Activated naive CD4-positive, alpha-beta T cell treated with anti-CD3 and anti-CD28 coated beads, Interleukin-2, amount 10 ng/mL, durations not matched to agents 7 days and 5 days (primary cell): ENCODE data around the gene UHRF1.
A peak's percentile ranks its signal among the peaks of the same experiment; 100 is the strongest.
"Not testable (repeated sequence)": the region's sequence is repeated elsewhere in the genome, so short reads cannot be mapped to it uniquely, and the experiment has no call there.

Experiments used
- CTCF ChIA-PET: fragments of 350-600 bp; sonication (Branson Sonifier 250); formaldehyde crosslinking; loops from one replicate; lab custom pipeline; 2021; ENCODE audit warnings: antibody characterized with exemption; lab: Charles Lee
- DNase-seq: peaks from one replicate; pipeline ENCODE4 v3.0.0-alpha.2; 2020
- H3K27ac Mint-ChIP-seq: one replicate; pipeline ENCODE4 v1.8.0; 2021; ENCODE audit warnings: mild to moderate bottlenecking, moderate library complexity, mixed read lengths
- H3K27me3 Mint-ChIP-seq: one replicate; pipeline ENCODE4 v1.8.0; 2021; ENCODE audit warnings: mild to moderate bottlenecking, mixed read lengths
- H3K36me3 Mint-ChIP-seq: one replicate; pipeline ENCODE4 v1.8.0; 2021; ENCODE audit warnings: mixed read lengths
- H3K4me1 Mint-ChIP-seq: one replicate; pipeline ENCODE4 v1.8.0; 2021; ENCODE audit warnings: mixed read lengths
- H3K4me3 Mint-ChIP-seq: one replicate; pipeline ENCODE4 v1.8.0; 2021; ENCODE audit warnings: mild to moderate bottlenecking, moderate library complexity, mixed read lengths
- H3K9me3 Mint-ChIP-seq: one replicate; pipeline ENCODE4 v1.8.0; 2021; ENCODE audit warnings: mixed read lengths

UHRF1 gene

DNA sequence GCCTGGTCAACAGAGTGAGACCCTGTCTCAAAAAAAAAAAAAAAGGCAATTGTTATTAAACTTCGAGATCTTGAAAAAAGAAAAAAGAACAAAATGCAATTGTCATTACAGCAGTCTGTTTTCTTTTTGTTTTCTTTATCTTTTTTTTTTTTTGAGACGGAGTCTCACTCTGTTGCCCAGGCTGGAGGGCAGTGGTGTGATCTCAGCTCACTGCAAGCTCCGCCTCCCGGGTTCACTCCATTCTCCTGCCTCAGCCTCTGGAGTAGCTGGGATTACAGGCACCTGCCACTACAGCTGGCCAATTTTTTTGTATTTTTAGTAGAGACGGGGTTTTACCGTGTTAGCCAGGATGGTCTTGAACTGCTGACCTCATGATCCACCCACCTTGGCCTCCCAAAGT lies 26.4 kb upstream of the UHRF1 start:
- H3K27ac Mint-ChIP-seq, H3K4me1 Mint-ChIP-seq, CTCF ChIA-PET, H3K36me3 Mint-ChIP-seq, H3K9me3 Mint-ChIP-seq, H3K4me3 Mint-ChIP-seq, DNase-seq: not testable (repeated sequence)
- H3K27me3 Mint-ChIP-seq, result peaks cover 15% of the 10 kb centered on the region

DNA sequence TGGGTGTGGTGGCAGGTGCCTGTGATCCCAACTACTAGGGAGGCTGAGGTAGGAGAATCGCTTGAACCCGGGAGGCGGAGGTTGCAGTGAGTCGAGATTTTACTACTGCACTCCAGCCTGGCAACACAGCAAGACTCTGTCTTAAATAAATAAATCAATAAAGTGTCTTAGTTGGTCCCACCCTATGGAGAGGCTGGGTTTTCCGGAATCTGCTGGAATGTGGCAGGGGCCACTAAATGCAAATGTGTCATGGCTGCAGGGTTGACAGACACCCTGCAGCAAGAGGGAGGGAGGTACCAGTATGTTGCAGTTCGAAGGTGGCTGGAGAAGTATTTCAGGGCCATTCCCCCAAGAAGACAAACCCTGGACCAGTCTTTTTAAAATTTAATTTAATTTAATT lies 24.3 kb upstream of the UHRF1 start:
- not testable (repeated sequence) for H3K9me3 Mint-ChIP-seq

DNA sequence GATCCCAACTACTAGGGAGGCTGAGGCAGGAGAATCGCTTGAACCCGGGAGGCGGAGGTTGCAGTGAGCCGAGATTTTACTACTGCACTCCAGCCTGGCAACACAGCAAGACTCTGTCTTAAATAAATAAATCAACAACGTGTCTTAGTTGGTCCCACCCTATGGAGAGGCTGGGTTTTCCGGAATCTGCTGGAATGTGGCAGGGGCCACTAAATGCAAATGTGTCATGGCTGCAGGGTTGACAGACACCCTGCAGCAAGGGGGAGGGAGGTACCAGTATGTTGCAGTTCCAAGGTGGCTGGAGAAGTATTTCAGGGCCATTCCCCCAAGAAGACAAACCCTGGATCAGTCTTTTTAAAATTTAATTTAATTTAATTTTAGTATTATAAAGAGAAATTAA lies 21.5 kb upstream of the UHRF1 start:
- DNase-seq, H3K36me3 Mint-ChIP-seq, H3K27ac Mint-ChIP-seq, H3K9me3 Mint-ChIP-seq, H3K4me3 Mint-ChIP-seq, CTCF ChIA-PET, H3K4me1 Mint-ChIP-seq, H3K27me3 Mint-ChIP-seq: not testable (repeated sequence)

More for the DNA sequence above, 24.3 kb upstream of the UHRF1 start:
- H3K27me3 Mint-ChIP-seq, H3K27ac Mint-ChIP-seq, CTCF ChIA-PET, DNase-seq, H3K36me3 Mint-ChIP-seq, H3K4me1 Mint-ChIP-seq, H3K4me3 Mint-ChIP-seq: not testable (repeated sequence)

DNA sequence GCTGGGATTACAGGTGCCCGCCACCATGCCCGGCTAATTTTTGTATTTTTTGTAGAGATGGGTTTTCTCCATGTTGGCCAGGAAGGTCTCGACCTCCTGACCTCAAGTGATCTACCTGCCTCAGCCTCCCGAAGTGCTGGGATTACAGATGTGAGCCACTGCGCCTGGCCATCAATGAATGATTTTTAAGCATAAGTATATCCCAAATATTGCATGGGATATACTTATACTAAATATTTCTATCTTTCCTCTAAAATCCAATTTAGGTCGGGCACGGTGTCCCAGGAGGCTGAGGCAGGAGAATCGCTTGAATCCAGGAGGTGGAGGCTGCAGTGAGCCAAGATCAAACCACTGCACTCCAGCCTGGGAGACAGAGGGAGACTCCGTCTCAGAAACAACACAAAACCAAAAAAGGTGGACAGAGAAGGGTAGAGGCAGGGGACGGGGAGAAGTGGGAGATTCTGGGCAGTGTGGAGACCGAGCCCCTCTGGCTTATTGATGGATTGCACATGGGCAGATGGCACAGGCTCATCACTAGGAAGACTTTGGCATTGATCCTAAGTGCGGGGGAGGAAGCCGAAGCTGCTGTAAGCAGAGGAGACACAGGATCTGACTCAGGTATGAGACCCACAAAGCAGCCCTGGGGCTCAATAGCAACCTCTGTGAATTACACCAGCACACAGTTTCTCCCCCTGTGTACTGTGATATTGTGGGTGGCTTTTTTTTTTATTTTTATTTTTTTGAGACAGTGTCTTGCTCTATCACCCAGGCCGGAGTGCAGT lies 20.1 kb upstream of the UHRF1 start:
- H3K4me3 Mint-ChIP-seq, result no peak overlapping the region
- H3K27me3 Mint-ChIP-seq, result no peaks in the 10 kb centered on the region
- no peak for DNase-seq
- H3K27ac Mint-ChIP-seq, result no peak overlapping the region
- H3K4me1 Mint-ChIP-seq, result no peaks in the 10 kb centered on the region
- CTCF ChIA-PET, result no interaction called here
- H3K9me3 Mint-ChIP-seq, result no peaks in the 10 kb centered on the region
- H3K36me3 Mint-ChIP-seq, result no peaks in the 10 kb centered on the region

DNA sequence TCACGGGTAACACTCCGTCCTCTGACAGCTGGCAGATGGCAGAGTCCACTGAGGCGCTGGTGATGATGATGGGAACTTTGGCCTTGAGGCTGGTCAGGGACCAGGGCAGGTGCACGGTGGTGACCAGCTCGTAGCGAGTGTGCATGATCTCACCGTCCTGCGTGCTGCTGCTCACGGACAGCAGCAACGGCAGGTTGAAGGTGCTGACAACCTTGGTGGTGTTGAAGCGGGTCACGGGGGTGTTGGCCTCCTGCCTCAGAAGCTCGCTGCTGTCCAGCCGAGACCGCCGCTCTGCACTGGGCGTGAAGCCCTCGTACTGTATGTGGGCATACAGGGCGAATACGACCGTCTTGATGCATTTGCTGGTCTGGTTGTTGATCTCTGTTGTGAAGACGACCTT lies 18.2 kb upstream of the UHRF1 start:
- no peaks in the 10 kb centered on the region for H3K27me3 Mint-ChIP-seq
- H3K4me3 Mint-ChIP-seq, result no peak overlapping the region
- no peaks in the 10 kb centered on the region for H3K4me1 Mint-ChIP-seq
- CTCF ChIA-PET, result no interaction called here
- no peaks in the 10 kb centered on the region for H3K36me3 Mint-ChIP-seq
- H3K27ac Mint-ChIP-seq, result no peak overlapping the region
- H3K9me3 Mint-ChIP-seq, result no peaks in the 10 kb centered on the region
- no peak for DNase-seq

DNA sequence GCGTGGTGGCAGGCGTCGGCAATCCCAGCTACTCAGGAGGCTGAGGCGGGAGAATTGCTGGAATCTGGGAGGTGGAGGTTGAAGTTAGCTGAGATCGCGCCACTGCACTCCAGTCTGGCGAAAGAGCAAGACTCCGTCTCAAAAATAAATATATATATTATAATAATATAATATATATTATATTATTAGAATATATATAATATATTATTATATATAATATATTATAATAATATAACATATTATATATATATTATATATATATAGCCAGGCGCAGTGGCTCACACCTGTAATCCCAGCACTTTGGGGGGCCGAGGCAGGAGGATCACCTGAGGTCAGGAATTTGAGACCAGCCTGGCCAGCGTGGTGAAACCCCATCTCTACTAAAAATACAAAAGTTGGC lies 16.3 kb upstream of the UHRF1 start:
- DNase-seq, H3K27ac Mint-ChIP-seq, H3K9me3 Mint-ChIP-seq, CTCF ChIA-PET, H3K4me1 Mint-ChIP-seq, H3K36me3 Mint-ChIP-seq, H3K27me3 Mint-ChIP-seq, H3K4me3 Mint-ChIP-seq: not testable (repeated sequence)

DNA sequence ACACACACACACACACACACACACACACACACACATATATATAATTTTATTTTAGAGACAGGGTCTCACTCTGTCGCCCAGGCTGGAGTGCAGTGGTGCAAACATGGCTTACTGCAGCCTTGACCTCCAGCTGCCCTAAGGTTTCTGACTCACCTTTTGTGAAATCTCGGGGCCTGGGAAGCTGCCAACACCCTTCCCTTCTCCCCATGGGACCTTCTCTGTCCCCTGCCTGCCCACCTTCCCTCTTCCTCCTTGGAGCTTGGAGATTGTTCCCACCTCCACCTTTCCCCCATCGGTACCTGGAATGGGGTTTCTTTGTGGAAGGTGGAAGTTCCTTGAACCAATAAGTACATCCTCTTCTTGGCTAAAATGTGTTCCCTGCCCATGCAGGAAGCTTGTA lies 12.9 kb upstream of the UHRF1 start:
- Mint-ChIP-seq H3K27ac (no peak overlapping the region), H3K9me3 (no peaks in the 10 kb centered on the region), H3K36me3 (no peaks in the 10 kb centered on the region), H3K27me3 (no peaks in the 10 kb centered on the region), H3K4me3 (no peak overlapping the region), H3K4me1 (no peaks in the 10 kb centered on the region)
- no peak for DNase-seq
- CTCF ChIA-PET, result no interaction called here

DNA sequence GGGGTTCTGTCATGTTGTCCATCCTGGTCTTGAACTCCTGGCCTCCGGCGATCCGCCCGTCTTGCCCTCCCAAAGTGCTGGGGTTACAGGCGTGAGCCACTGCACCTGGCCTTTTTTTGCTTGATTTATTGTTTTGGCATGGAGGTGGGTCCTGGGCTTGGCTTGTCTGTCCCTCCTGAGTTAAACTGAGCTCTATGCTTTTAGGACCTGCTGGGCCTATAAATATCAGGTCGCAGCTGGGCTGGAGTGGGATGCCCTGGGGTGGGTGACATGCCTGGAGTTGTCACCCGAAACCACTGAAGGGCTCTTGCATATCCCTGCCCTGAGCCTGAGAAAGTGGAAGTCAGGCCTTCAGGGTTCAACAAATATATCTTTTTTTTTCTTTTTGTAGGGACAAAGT lies 12.2 kb upstream of the UHRF1 start:
- Mint-ChIP-seq H3K36me3 (no peaks in the 10 kb centered on the region), H3K4me3 (no peak overlapping the region), H3K27ac (no peak overlapping the region), H3K4me1 (no peaks in the 10 kb centered on the region), H3K9me3 (no peaks in the 10 kb centered on the region), H3K27me3 (no peaks in the 10 kb centered on the region)
- CTCF ChIA-PET, result no interaction called here
- no peak for DNase-seq

DNA sequence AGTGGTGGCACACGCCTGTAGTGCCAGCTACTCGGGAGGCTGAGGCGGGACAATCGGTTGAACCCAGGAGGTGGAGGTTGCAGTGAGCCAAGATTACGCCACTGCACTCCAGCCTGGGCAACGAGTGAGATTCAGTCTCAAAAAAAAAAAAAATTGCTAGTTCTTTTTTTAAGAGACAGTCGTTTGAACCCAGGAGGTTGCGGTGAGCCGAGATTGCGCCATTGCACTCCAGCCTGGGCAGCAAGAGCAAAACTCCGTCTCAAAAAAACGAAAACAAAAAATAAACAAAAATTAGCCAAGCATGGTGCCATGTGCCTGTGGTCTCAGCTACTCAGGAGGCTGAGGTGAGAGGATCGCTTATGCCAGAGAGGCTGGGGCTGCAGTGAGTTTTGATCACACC lies 8.4 kb upstream of the UHRF1 start:
- H3K27ac Mint-ChIP-seq, H3K4me3 Mint-ChIP-seq, H3K4me1 Mint-ChIP-seq, CTCF ChIA-PET, DNase-seq, H3K27me3 Mint-ChIP-seq, H3K9me3 Mint-ChIP-seq, H3K36me3 Mint-ChIP-seq: not testable (repeated sequence)

DNA sequence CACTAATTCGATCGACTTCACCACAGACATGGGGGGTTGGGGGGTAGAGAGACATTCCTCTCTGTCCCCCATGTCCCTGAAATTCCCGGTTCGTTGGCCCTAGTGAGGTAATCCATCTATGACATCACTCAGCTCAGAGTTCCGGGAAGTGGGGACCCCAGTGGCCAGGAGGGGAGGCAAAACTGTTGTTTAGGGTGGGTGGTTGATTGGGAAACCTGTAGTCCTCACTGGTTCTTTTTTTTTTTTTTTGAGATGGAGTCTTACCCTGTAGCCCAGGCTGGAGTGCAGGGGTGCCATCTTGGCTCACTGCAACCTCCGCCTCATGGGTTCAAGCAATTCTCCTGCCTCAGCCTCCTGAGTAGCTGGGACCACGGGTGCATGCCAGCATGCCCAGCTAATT lies 6.5 kb upstream of the UHRF1 start, which contains the start of gene ARRDC5:
Gene ARRDC5 (minus strand): TSS at position 101 of the 400 bp plus-strand sequence. CDS start 71 bp downstream, at position 30.
- Mint-ChIP-seq H3K9me3 (no peaks in the 10 kb centered on the region), H3K4me1 (no peaks in the 10 kb centered on the region), H3K27ac (peak within 1 kb of the TSS; percentile 24), H3K36me3 (no peaks in the 10 kb centered on the region), H3K27me3 (peaks cover 5% of the 10 kb centered on the region), H3K4me3 (no peak within 1 kb of the TSS)
- CTCF ChIA-PET, result interaction anchor here (1.1 kb wide), 1 partner anchor 9 kb away, joined by 4 read pairs; no protein-coding TSS in a partner anchor
- DNase-seq, result no peak

DNA sequence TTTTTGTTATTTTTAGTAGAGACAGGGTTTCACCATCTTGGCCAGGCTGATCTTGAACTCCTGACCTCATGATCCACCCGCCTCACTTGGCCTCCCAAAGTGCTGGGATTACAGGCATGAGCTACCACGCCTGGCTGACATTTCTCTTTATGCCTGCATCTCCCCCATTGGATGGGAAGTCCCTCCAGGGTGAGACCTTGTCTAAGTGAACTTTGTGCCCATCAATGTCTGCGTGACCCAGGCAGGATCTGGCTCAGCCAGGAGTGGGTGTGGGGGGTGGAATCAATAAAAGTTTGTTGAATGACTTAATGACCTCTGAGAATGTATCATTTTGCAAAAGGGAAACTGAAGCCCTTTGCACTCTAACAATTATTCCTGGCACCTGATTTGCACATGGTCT lies 4.8 kb upstream of the UHRF1 start:
- no peak overlapping the region for H3K4me3 Mint-ChIP-seq
- no peaks in the 10 kb centered on the region for H3K36me3 Mint-ChIP-seq
- peaks cover 5% of the 10 kb centered on the region for H3K27me3 Mint-ChIP-seq
- no peak overlapping the region for H3K27ac Mint-ChIP-seq
- DNase-seq, result no peak
- no peaks in the 10 kb centered on the region for H3K9me3 Mint-ChIP-seq
- CTCF ChIA-PET, result interaction anchor here (0.6 kb wide), 1 partner anchor 10 kb away, joined by 3 read pairs; no protein-coding TSS in a partner anchor
- peaks cover 8% of the 10 kb centered on the region for H3K4me1 Mint-ChIP-seq

DNA sequence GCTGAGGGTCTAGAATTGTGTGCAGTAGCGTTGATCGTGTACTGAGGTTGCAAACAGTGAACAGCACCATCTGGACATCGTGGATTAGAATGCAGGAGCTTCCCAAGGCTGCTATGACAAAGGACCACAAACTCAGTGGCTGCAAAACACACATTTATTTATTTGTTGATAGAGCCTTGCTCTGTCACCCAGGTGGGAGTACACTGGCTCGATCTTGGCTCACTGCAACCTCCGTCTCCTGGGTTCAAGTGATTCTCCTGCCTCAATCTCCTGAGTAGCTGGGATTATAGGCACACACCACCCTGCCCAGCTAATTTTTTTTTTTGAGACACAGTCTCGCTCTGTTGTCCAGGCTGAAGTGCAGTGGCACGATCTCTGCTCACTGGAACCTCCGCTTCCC lies 2.3 kb upstream of the UHRF1 start:
- H3K9me3 Mint-ChIP-seq, result no peaks in the 10 kb centered on the region
- H3K4me3 Mint-ChIP-seq, result no peak overlapping the region
- peaks cover 12% of the 10 kb centered on the region for H3K36me3 Mint-ChIP-seq
- CTCF ChIA-PET, result interaction anchor here (0.9 to 1.5 kb wide), 2 partner anchors 34 to 97 kb away, joined by 4 to 5 read pairs; no protein-coding TSS in a partner anchor
- H3K4me1 Mint-ChIP-seq, result peaks cover 21% of the 10 kb centered on the region
- no peak overlapping the region for H3K27ac Mint-ChIP-seq
- no peak for DNase-seq
- peaks cover 5% of the 10 kb centered on the region for H3K27me3 Mint-ChIP-seq

DNA sequence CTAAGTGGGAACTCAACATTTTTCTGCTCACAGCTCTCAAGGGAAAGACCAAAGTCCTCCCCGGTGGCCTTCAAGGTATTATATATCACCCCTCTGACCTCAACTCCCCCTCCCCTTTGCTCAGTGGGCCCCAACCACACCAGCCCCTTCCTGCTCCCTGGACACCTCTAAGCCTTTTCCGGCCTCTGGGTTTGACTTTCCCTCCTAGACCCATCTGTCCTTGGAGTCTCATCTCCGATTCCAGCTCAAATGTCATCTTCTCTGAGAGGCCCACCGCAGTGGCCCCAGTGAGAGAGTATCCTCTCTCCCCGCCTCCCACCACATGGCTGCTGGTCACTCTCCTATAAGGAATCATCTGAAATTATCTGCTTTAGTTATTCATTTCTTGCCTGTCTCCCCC lies 941 bp upstream of the UHRF1 start:
- peaks cover 35% of the 10 kb centered on the region for H3K4me1 Mint-ChIP-seq
- H3K4me3 Mint-ChIP-seq, result peak overlapping the region; percentile 50
- H3K27ac Mint-ChIP-seq, result no peak overlapping the region

DNA sequence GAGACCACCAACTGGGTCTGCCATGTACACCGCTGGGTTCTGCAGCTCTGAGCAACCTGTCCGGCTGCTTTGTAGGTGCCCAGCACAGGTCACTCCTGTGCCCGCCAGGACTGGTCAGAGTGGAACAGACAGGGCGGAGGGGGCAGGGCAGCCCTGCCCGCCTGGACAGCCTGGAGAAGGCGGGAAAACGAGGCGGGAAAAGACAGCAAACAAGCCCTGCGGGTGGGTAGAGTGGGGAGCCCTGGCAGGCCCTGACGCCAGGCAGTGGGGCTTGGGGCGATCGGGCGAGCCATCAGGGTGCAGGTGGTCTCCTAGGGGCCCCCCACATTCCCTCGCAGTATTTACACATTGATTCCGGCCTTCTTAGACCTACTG lies 533 bp upstream of the UHRF1 start:
- Mint-ChIP-seq H3K4me3 (peak overlapping the region; percentile 50), H3K4me1 (peaks cover 39% of the 10 kb centered on the region), H3K27ac (no peak overlapping the region)

More for the DNA sequence above, 941 bp upstream of the UHRF1 start:
- no peak for DNase-seq
- peaks cover 26% of the 10 kb centered on the region for H3K36me3 Mint-ChIP-seq
- CTCF ChIA-PET, result interaction anchor here (1.0 to 1.5 kb wide), 3 partner anchors 35 to 42 kb away, joined by 3 to 5 read pairs (median 3); no protein-coding TSS in a partner anchor
- peaks cover 5% of the 10 kb centered on the region for H3K27me3 Mint-ChIP-seq
- H3K9me3 Mint-ChIP-seq, result no peaks in the 10 kb centered on the region

More for the DNA sequence above, 533 bp upstream of the UHRF1 start:
- CTCF ChIA-PET, result interaction anchor here (1.0 kb wide), 1 partner anchor 37 kb away, joined by 3 read pairs; no protein-coding TSS in a partner anchor
- H3K9me3 Mint-ChIP-seq, result no peaks in the 10 kb centered on the region
- peaks cover 28% of the 10 kb centered on the region for H3K36me3 Mint-ChIP-seq
- DNase-seq, result no peak
- H3K27me3 Mint-ChIP-seq, result peaks cover 5% of the 10 kb centered on the region
